ENCODE results near the gene FKBP2. TPM values are rescaled to one million over a fixed set of nuclear protein-coding genes. Genes with fewer than 3 reads are reported as not detected.

Gene FKBP2
- total and polyA plus RNA-seq, 7 donors: 49.2 to 213 (median 70.5) TPM

- TF ChIP-seq CTCF (IDR thresholded peaks at IDR 0.05) (no peak), EP300 (IDR thresholded peaks at IDR 0.05) (no peak), POLR2AphosphoS5 (IDR thresholded peaks at IDR 0.05) (no peak), POLR2A (IDR thresholded peaks at IDR 0.05) (no peak)
- no peak overlapping the region for H3K4me3 ChIP-seq
- H3K9me3 ChIP-seq: no peaks in the 10 kb centered on the region
- H3K4me1 ChIP-seq: no peaks in the 10 kb centered on the region
- intact Hi-C loops (cut with DNase I): no loop called here
- no peak overlapping the region for H3K27ac ChIP-seq
- WGBS, 2 donors: 65 to 83% methylated on average over 11 of the region's 11 CpGs
- H3K36me3 ChIP-seq: peaks cover 0 to 14% (median 0%) of the 10 kb centered on the region in 4 donors
- no peak for DNase-seq
- no peaks in the 10 kb centered on the region for H3K27me3 ChIP-seq
These were observed 22.1 kb upstream of the FKBP2 start for GRCh38 chr11:64218628-64219353.

- peaks cover 0 to 19% (median 0%) of the 10 kb centered on the region in 4 donors for H3K36me3 ChIP-seq
- intact Hi-C loops (cut with DNase I): no loop called here
- no peak overlapping the region for H3K4me3 ChIP-seq
- TF ChIP-seq EP300 (IDR thresholded peaks at IDR 0.05) (no peak), POLR2A (IDR thresholded peaks at IDR 0.05) (no peak), CTCF (IDR thresholded peaks at IDR 0.05) (no peak), POLR2AphosphoS5 (IDR thresholded peaks at IDR 0.05) (no peak)
- no peaks in the 10 kb centered on the region for H3K4me1 ChIP-seq
- 86 to 93% methylated on average over 7 of the region's 7 CpGs for WGBS, 2 donors
- DNase-seq: no peak
- H3K27ac ChIP-seq: no peak overlapping the region
- no peaks in the 10 kb centered on the region for H3K9me3 ChIP-seq
- no peaks in the 10 kb centered on the region for H3K27me3 ChIP-seq
These were observed 21.6 kb upstream of the FKBP2 start for GRCh38 chr11:64219354-64219684.

DNA sequence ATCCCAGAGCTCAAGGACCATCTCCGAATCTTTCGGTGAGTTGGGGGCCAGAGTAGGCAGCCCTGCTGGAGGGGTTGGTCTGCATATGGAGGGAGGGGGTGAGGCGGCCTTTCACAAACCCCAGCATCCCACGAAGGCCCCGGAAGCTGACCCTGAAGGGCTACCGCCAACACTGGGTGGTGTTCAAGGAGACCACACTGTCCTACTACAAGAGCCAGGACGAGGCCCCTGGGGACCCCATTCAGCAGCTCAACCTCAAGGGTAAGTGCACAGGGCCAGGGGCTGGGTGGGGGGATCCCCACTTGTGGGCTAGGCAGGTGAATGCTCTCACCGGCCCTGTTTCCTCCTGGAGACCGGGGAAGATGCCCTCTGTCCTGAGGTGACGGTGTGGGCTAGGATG, 21.1 kb upstream of the FKBP2 start:
- H3K4me3 ChIP-seq: no peak overlapping the region
- WGBS, 2 donors: 91 to 95% methylated on average over 10 of the region's 10 CpGs
- no peak for DNase-seq
- TF ChIP-seq POLR2A (IDR thresholded peaks at IDR 0.05) (no peak), EP300 (IDR thresholded peaks at IDR 0.05) (no peak), CTCF (IDR thresholded peaks at IDR 0.05) (no peak), POLR2AphosphoS5 (IDR thresholded peaks at IDR 0.05) (no peak)
- peaks cover 0 to 2% (median under 1%) of the 10 kb centered on the region in 4 donors for H3K4me1 ChIP-seq
- intact Hi-C loops (cut with DNase I): no loop called here
- peaks cover 0 to 21% (median 0%) of the 10 kb centered on the region in 4 donors for H3K36me3 ChIP-seq
- H3K27ac ChIP-seq: no peak overlapping the region
- H3K9me3 ChIP-seq: no peaks in the 10 kb centered on the region
- H3K27me3 ChIP-seq: no peaks in the 10 kb centered on the region

DNA sequence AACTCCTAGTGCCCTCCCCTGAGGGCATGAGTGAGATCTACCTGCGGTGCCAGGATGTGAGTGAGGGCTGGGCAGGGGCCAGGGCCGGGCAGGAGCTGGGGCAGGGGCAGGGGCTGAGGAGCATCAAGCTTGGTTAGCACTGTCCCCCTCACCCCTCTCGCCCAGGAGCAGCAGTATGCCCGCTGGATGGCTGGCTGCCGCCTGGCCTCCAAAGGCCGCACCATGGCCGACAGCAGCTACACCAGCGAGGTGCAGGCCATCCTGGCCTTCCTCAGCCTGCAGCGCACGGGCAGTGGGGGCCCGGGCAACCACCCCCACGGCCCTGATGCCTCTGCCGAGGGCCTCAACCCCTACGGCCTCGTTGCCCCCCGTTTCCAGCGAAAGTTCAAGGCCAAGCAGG, 20.6 kb upstream of the FKBP2 start:
- TF ChIP-seq POLR2AphosphoS5 (IDR thresholded peaks at IDR 0.05): no peak
- TF ChIP-seq POLR2A (IDR thresholded peaks at IDR 0.05): no peak
- TF ChIP-seq EP300 (IDR thresholded peaks at IDR 0.05): no peak
- TF ChIP-seq CTCF (IDR thresholded peaks at IDR 0.05): no peak
- 91 to 92% methylated on average over 17 of the region's 17 CpGs for WGBS, 2 donors
- H3K27ac ChIP-seq: no peak overlapping the region
- no peak overlapping the region for H3K4me3 ChIP-seq
- peaks cover 0 to 21% (median 0%) of the 10 kb centered on the region in 4 donors for H3K36me3 ChIP-seq
- intact Hi-C loops (cut with DNase I): no loop called here
- H3K27me3 ChIP-seq: no peaks in the 10 kb centered on the region
- no peak for DNase-seq
- no peaks in the 10 kb centered on the region for H3K9me3 ChIP-seq
- H3K4me1 ChIP-seq: peaks cover 0 to 7% (median 6%) of the 10 kb centered on the region in 4 donors

GRCh38 chr11:64220798-64221197, 20.1 kb upstream of the FKBP2 start:
- Histone ChIP-seq H3K36me3 (peaks cover 0 to 21% (median 0%) of the 10 kb centered on the region in 4 donors), H3K4me1 (peaks cover 0 to 11% (median 11%) of the 10 kb centered on the region in 4 donors), H3K27me3 (no peaks in the 10 kb centered on the region), H3K4me3 (no peak overlapping the region), H3K9me3 (no peaks in the 10 kb centered on the region), H3K27ac (no peak overlapping the region)
- TF ChIP-seq EP300 (IDR thresholded peaks at IDR 0.05) (no peak), POLR2A (IDR thresholded peaks at IDR 0.05) (no peak), CTCF (IDR thresholded peaks at IDR 0.05) (no peak), POLR2AphosphoS5 (IDR thresholded peaks at IDR 0.05) (no peak)
- intact Hi-C loops (cut with DNase I): no loop called here
- WGBS, 2 donors: 91 to 95% methylated on average over 14 of the region's 14 CpGs
- no peak for DNase-seq

Data from sigmoid colon (tissue), 7 donors.